Renal cortex interstitium (tissue), 11 donors: ENCODE data around the gene TAS1R3. TPM values are rescaled to one million over a fixed set of nuclear protein-coding genes. Genes with fewer than 3 reads are reported as not detected.
"Not testable (repeated sequence)": the region's sequence is repeated elsewhere in the genome, so short reads cannot be mapped to it uniquely, and the experiment has no call there.

Experiments
- DNase-seq, 11 donors: peaks; one replicate each; pipeline ENCODE4 v3.0.0-alpha.2; 2013; ENCODE audit warnings: low read depth in 9 of 11, low spot score in 4 of 11; ENCODE audit errors: extremely low read depth in 1 of 11
- polyA plus RNA-seq, 3 donors: library from polyadenylated mRNA; unstranded; fragments of 120-200 nt; gene quantifications; one replicate each; pipeline ENCODE4 v1.2.1, GENCODE V29; 2013; ENCODE audit not compliant: insufficient read length in 3 of 3

The TAS1R3 gene
- polyA plus RNA-seq, 3 donors: 0.31 to 0.52 (median 0.47) TPM

DNA sequence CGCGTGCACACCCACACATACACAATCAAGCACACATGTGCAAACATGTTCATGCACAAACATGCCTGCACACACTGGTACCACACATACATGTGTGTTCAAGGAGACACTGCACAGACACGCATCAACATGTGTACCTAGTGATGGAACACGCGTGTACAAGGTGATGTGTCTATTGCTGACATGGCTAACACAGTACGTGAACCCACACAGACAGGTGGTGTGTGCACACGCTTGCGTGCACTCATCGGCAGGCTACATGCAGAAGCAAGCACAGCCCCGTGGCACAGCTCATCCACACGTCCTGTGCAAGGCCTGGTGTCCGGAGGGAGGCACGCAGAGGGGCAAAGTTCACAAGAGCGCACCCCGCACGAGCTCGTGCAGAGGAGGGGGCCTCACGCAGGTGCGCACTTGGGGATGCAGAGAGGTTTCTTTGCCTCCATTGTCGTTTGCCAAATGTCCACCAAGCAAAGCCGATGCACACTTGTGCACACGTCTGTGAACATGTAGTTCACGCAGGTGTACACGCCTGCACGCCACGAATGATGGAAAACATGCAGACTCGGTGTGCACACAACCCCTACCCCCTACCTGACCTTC is 24.3 kb upstream of the TAS1R3 start:
- no peak for DNase-seq

DNA sequence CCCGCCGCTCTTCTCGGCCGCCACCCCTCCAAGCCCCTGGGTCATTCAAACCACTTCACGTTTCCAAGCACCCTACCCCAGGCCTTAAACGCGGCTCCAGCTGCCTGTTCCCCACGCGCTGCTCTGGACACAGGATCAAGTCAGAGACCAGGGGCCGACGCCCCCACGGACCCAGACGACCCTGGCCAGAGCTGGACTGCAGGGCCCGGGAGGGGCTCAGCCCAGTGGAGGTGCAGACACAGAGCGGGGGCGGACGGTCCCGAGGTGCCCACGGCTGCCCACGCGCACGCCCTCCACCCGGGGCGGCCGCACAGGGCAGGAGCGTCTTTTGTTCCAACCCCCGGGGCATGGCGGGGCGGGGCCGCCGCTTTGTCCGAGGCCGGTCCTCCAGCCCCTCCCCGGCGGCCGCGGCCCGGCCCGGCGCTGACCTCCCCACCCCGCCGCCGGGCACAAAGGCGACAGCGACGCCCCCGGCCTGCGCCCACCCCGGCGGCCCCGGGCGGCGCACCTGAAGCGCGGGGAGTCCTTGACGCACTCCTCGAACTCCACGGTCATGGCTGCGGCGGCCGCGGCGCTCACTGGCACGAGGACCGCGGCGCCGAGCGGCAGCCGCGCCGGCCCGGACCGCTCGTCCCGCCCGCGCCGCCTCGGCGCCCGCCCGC is 23.7 kb upstream of the TAS1R3 start:
- DNase-seq: no peak

DNA sequence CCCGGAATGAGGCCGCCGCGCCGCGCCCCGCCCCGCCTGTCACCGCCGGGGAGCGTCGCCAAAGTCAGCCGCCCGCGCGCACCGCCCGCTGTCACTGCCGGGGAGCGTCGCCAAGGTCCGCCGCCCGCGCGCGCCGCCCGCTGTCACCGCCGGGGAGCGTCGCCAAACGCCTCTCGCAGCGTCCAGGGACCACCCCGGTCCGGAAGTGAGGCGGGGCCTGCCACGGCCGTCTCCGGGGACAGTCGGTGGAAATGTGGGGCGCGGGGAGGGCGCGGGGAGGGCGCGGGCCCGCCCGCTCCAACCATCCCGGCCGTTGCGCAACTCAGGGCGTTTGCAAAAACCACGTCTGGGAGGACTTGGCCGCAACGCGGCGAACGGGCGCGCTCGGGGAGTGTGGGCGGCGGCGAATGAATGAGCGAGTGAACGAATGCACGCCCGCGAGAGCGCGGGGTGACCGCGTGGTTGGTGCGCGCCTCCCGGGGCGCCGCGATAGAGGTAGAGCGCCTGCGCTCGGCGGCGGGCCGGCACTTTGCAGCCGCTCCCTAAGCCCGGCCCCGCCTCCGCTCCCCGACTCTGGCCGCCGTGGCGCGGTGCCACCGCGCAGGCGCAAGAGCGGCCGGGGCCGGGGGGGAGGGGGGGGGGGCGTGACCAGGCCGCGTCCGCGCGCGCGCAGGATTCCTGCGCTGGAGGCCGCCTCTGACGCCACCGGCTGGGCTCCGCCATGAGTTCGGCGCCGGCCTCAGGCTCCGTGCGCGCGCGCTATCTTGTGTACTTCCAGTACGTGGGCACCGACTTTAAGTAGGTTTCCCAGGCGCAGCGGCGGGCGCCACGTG is 22.9 kb upstream of the TAS1R3 start, which contains the start of the genes ACAP3 and PUSL1:
Gene ACAP3 (minus strand): TSS at position 8 of the 833 bp plus-strand sequence. CDS start 115 bp downstream, outside the sequence.
Gene PUSL1 (plus strand): TSS at position 675 of the 833 bp plus-strand sequence. CDS start 47 bp downstream, at position 722.
- DNase-seq: peak in 10 of 11 donors; percentile 65 to 86 (median 82)

DNA sequence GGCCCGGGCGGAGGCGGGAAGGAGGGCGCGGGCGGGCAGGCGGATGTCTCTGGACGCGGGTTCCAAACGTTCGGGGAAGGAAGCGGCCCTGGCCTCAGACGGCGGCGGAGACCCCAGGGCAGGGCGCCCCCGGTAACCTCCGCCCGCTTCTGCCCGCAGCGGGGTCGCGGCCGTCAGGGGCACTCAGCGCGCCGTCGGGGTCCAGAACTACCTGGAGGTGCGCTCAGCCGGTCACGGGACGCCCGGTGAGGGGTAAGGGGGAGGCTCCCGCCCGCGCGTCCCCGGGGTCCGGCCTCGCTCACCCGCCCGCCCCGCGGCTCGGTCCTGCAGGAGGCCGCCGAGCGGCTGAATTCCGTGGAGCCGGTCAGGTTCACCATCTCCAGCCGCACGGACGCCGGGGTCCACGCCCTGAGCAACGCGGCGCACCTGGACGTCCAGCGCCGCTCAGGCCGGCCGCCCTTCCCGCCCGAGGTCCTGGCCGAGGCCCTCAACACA is 22.3 kb upstream of the TAS1R3 start:
- no peak for DNase-seq

DNA sequence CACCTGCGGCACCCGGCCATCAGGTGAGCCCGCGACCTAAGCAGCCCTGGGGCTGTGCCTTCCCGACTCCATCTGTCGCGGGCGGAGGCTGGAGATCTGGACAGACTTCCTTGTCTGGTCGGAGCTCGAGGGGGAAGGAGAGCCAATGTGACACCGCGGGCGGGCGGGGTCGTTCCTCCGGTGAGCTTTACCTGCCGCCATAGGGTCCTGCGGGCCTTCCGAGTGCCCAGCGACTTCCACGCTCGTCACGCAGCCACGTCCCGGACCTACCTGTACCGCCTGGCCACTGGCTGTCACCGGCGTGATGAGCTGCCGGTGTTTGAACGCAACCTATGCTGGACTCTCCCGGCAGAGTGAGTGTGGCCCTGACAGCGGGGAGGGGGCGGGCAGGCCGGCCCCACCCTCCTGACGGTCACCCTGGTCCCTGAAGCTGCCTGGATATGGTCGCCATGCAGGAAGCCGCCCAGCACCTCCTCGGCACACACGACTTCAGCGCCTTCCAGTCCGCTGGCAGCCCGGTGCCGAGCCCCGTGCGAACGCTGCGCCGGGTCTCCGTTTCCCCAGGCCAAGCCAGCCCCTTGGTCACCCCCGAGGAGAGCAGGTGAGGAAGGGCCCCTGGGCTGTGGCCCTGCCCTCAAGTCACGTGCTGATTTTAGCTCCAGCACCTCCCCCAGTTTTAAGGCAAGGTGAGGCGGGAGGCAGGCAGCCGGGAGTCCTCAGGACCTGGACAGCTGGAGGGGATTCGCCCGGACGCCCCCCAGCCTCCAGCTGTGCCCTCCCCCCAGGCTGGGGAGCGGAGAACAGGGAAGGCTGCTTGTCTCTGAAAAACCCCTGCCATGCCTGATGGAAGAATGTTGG is 21.6 kb upstream of the TAS1R3 start:
- no peak for DNase-seq

DNA sequence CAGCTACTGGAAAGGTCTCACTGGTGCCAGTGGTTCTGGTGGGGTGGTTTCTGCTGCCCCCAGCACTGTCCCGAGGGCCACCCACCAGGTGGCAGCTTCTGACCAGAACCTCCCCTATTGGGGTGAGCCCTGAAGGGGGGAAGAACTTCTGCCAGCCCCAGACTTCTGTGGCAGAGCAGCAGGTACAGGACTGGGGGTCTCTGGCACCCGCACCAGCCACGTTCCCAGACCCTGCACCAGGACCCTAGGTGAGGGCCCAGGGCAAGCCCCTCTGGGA is 21.0 kb upstream of the TAS1R3 start:
- DNase-seq: no peak

DNA sequence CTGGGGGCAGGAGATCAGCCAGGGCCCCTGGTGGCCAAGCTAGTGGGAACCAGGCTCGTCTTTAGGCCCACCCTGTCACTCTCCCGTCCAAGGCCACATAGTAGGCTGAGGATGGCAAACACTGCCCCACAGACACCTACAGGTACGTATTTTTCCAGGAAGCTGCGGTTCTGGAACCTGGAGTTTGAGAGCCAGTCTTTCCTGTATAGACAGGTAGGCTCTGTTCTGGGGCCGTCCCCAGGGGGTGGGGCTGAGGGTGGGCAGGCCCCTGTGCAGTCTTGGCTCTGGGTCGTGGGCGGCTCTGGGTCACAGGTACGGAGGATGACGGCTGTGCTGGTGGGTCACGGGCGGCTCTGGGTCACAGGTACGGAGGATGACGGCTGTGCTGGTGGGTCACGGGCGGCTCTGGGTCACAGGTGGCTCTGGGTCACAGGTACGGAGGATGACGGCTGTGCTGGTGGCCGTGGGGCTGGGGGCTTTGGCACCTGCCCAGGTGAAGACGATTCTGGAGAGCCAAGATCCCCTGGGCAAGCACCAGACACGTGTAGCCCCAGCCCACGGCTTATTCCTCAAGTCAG is 20.5 kb upstream of the TAS1R3 start:
- no peak for DNase-seq

DNA sequence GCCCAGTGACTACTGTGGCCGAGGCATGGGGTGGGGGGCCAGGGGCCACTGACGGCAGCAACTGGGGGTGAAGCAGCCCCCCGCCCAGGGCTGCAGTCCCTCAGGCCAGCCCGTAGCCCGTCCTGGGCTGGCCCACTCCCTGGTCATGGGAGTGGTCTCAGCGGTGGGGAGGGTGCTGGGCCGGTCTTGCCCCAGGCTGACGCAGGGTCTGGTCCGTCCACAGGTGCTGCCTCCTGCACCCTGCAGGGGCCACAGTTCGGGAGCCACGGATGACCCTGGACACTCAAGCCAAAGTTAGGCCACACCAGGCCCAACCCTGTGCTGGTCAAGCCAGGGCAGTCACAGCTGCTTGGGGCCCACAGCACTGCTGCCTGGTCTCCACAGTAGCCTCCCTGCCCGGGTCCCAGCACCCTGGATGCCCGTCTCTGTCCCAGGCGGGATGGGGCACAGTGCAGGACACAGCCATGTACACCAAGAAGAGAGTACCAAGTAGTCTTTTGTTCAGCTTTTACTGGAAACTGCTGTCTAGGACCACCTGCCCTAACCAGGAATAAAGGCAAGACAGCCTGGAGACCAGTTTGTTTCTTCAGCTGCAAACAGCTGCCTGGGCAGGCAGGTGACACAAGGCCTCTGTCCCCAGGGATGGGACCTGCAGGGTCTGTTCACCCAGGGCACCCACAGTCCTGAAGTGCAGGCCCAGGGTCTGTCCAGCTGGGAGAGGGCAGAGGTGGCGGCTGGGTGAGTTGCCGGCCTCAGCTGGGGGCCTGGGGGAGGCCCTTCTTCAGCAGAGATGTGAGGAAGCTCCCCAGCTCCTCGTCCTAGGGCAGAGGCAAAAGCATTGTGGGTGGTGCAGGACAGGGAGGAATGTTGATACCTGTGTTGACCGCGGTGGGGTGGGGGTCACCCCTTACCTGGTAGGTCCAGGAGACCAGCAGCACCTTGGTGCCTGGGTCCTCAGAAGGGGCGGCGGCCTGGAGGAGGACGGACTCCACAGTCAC is 19.7 kb upstream of the TAS1R3 start:
- no peak for DNase-seq

DNA sequence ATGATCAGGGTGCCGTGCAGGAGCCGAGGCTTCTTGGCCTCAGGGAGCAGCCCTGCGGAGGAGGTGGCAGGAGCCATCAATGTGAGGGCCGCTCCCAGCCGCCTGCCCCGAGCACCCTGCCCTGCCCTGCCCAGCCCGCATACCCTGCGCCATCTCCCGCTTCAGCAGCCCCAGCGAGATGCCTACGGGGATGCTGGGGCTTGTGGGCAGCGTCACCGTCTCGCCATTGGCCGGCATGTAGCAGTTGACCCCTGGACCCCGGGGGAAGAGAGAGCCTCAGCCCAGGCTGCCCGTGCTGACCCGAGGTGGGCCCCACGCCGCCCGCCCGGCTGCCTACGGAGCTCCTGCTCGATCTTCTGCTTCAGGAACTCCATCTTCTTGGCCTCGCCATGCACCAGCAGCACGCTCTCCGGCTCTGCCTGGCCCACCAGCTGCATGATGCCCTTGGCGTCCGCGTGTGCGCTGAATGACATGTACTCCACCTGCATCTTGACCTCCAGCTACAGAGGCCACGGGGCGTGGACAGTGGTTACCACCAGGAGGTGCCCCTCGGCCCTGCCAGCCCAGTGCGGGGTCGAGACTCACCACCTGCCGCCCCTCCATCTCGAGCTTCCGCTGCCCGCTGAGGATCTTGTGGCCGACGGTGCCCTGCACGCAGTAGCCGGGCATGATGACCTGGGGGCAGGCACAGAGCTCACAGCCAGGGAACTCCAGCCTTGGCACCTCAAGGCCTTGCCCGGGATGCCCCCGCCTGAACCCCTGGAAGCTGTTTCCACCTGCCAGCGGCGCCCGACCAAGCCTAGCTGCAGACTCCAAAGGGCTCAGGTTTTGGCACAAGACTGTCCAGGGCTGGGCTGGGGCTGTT is 18.4 kb upstream of the TAS1R3 start:
- no peak for DNase-seq

DNA sequence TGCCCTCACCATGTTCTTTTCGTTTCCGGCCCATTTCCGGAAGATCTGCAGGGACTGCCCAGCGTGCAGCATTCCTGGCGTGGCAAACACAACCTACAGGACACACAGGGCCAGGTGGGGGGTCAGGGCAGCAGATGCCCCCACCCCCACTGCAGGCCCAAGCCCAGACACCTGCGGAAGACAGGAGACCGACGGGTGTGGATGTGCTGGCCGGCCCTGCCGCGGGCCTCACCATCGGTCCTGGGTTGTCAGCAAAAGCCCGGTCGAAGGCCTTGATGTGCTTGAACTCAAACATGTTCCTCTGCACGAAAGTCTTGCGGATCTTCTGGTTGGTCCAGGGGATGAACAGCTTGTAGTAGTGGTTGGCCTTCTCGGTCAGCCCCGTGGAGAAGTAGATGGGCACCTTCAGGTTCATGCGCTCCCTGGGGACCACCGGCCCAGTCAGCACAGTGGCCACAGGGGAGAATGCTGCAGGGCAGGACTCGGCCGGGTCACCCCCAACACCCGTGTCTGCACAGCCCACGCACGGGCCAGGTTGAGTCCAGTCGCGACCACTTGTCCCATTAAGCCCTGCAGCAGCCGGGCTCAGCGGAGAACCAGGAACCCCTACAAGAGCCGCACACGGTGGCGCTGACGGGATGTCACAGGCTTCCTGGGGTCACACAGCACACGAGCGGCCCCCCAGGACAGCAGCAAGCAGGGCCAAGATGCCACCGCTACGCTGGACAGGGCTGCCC is 17.4 kb upstream of the TAS1R3 start:
- DNase-seq: no peak

DNA sequence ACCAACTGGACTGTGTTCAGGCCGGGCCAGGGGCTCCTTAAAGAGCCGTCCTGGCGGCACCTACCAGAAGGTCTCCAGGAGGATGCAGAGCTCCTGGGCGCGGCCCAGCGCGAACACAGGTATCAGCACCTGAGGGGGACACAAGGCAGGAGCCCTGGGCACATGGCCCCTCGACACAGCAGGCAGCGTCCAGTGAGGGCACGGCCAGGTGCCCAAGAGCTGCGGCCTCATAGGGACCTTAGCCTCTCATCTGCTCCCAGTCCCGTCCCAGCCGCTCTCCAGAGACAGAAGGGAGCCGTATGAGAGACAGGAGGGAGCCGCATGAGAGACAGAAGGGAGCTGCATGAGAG is 16.9 kb upstream of the TAS1R3 start:
- DNase-seq: no peak

DNA sequence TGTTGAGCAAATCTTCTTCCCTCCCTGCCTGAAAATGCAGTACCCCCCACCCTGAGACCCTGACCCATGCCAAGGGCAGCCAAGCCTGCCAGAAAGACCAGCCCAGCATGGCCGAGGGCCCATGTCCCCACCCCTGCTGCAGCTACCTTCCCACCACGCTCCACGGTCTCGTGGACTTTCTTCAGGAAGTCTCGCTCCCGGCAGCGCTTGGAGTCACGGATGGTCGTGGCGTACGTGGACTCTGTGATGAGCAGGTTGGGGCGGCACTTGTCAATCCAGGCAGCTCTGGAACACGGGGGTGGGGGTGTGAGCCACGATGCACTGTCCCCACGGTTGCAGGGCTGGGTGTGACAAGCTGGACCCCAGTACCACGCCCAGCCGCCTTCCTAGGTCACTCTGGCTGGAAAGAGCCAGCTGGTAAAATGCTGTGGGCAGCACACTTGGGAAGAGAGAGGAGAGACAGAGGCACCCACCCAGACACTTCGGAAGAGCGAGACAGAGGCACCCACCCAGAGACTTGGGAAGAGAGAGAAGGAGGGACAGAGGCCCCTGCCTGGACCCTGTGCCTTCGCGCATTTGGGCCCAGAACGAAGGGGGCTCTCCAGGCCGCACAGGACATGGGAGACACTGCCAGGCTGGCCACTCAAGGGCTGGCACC is 16.3 kb upstream of the TAS1R3 start:
- DNase-seq: no peak

DNA sequence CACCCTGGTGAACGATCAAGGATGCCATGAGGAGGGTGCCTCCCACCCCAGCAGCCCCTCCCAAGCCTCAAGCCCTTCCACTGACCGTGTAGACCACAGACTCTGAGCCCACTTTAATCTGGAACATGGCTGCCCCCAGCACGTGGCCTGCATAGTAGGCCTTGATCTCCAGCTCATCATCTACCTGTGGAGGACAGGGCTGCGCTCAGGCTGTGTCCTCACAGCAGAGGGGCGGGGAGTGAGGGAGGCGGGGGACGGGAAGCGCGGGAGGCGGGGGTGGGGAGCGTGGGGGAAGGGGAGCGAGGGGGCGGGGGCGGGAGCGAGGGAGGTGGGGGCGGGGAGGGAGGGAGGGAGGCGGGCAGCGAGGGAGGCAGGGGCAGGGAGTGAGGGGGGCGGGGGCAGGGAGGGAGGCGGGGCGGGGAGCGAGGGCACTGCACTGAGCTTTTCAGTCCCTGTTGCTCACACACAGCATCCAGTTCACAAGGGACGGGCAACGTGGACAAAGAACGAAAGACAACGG is 15.6 kb upstream of the TAS1R3 start:
- DNase-seq: no peak

DNA sequence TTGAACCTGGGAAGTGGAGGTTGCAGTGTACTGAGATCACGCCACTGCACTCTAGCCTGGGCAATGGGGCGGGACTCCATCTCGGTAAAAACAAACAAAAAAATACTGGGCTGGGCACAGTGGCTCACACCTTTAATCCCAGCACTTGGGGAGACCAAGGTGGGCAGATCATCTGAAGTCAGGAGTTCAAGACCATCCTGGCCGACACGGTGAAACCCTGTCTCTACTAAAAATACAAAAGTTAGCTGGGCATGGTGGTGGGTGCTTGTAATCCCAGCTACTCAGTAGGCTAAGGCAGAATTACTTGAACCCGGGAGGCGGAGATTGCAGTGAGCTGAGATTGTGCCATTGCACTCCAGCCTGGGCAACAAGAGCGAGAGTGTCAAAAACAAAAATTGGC is 14.9 kb upstream of the TAS1R3 start:
- not testable (repeated sequence) for DNase-seq

DNA sequence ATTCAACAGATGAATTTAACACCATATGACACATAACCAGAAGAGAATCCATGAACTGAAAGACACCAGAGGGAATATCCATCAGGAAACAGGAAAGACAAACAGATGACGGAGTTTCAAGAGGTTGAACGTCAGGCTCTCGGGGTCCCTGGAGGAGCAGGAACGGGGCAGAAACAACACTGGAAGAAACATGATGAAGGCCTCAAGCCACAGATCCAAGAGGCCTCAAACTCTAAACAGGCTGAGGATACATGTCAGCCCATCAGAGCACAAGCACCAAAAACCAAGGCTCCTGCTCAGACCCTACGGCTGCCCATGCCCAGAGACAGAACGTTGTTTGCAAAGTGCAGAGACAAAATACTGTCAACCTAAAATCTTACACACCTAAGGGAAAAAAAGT is 13.7 kb upstream of the TAS1R3 start:
- no peak for DNase-seq
